Left lung (tissue), 10 donors: Measurements from ENCODE around the gene PHF24. TPM values are rescaled to one million over a fixed set of nuclear protein-coding genes. Genes with fewer than 3 reads are reported as not detected.

ENCODE experiments used
- ATAC-seq: fragments of 200-7000 bp; cut with Tn5 transposase; one replicate; pipeline ENCODE4 v1.9.1; 2020; ENCODE audit warnings: moderate library complexity
- DNase-seq, 4 donors: peaks; one replicate each; pipeline ENCODE4 v3.0.0-alpha.2; 2013 to 2020
- H3K27ac ChIP-seq, 2 donors: fragments of 200-600 bp; sonication (generic) in 1 of 2; one replicate each; pipeline versions ENCODE4 v1.5.0 to v1.8.0; 2020 to 2021
- H3K27me3 ChIP-seq, 2 donors: fragments of 200-600 bp; sonication (generic) in 1 of 2; one replicate each; pipeline versions ENCODE4 v1.5.0 to v1.8.0; 2020 to 2021
- H3K36me3 ChIP-seq, 2 donors: fragments of 200-600 bp; sonication (generic) in 1 of 2; one replicate each; pipeline versions ENCODE4 v1.5.0 to v1.8.0; 2020 to 2021
- H3K4me1 ChIP-seq, 2 donors: fragments of 200-600 bp; one replicate each; pipeline ENCODE4 v1.8.0; 2021
- H3K4me3 ChIP-seq, 2 donors: fragments of 200-600 bp; sonication (generic) in 1 of 2; one replicate each; pipeline versions ENCODE4 v1.5.0 to v1.8.0; 2020 to 2021; ENCODE audit warnings: mild to moderate bottlenecking in 1 of 2
- H3K9me3 ChIP-seq, 2 donors: fragments of 200-600 bp; sonication (generic) in 1 of 2; one replicate each; pipeline versions ENCODE4 v1.5.0 to v1.8.0; 2020 to 2021
- intact Hi-C, 2 donors: fragments of 100-400 bp; cut with DNase I; formaldehyde crosslinking; loops; one replicate each; pipeline versions ENCODE4 v1.11.2 to v1.14.2; 2022
- polyA plus RNA-seq, 6 donors: library from polyadenylated mRNA; unstranded; fragments of 120-200 nt; gene quantifications; one replicate each; pipeline ENCODE4 v1.2.1, GENCODE V29; 2013; ENCODE audit not compliant: insufficient read length in 6 of 6
- total RNA-seq, 2 donors: library from RNA; stranded (reverse); fragmentation: NEBNext Ultra II Directional; extraction: Animal tissue kit (Norgen Biotek cat#: 25700); gene quantifications; one replicate each; pipeline ENCODE4 v1.2.1, GENCODE V29; 2021
- TF ChIP-seq, protein P1 (sequence below), 2 donors: fragments of 200-600 bp; sonication (generic) in 1 of 2; IDR thresholded peaks; one replicate each; pipeline versions ENCODE4 v1.5.0 to v1.8.0; 2021; ENCODE audit warnings: antibody characterized with exemption in 2 of 2
- donor health status: DM: no; HTN: yes; CAD: no.
- donor health status: DM: no; HTN: no; CAD: no.

The PHF24 gene
- total and polyA plus RNA-seq, 8 donors: 0.20 to 0.78 (median 0.46) TPM

DNA sequence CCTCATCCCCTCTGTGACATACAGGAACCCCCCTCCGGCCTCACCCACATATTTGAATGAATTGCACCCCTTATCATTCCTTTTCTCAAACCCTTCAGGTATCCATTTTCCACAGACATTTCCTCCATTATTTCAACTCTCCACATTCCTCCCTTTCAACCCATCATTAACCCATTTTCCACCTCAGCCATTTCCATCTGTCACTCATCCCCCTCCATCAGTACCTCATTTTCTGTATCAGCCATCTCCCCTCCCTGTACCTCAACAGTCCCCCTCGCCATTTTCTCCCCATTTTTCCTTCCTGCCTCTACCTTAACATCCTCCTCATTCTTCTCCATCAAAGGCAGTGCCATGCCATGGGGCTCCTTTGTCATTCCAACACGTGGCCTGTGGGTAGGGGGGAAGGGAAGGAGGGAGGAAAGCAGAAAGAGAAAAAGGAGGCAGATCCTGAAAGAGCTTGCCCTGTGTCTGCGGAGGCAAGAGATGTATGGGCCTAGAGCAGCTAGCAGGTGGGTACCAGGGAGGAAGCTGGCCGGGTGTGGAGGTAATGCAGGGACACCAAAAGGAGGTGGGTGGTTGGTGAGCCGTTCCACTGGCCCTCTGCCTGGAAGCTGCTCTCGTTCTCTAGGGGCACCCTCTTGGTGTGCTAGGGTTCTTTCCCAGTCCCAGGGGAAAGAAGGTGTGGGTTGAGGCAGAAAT lies 33.0 kb downstream of the PHF24 start:
- Histone ChIP-seq H3K27ac (peak overlapping the region in 1 of 2 donors; percentile 85), H3K36me3 (peaks cover 0 to 2% of the 10 kb centered on the region in 2 donors), H3K4me1 (peaks cover 10 to 53% of the 10 kb centered on the region in 2 donors), H3K9me3 (no peaks in the 10 kb centered on the region), H3K4me3 (peak overlapping the region in 1 of 2 donors; percentile 70), H3K27me3 (peaks cover 0 to 8% of the 10 kb centered on the region in 2 donors)
- no peak for DNase-seq
- intact Hi-C loops: no loop called here
- no peak for ATAC-seq
- TF ChIP-seq, protein P1, sequence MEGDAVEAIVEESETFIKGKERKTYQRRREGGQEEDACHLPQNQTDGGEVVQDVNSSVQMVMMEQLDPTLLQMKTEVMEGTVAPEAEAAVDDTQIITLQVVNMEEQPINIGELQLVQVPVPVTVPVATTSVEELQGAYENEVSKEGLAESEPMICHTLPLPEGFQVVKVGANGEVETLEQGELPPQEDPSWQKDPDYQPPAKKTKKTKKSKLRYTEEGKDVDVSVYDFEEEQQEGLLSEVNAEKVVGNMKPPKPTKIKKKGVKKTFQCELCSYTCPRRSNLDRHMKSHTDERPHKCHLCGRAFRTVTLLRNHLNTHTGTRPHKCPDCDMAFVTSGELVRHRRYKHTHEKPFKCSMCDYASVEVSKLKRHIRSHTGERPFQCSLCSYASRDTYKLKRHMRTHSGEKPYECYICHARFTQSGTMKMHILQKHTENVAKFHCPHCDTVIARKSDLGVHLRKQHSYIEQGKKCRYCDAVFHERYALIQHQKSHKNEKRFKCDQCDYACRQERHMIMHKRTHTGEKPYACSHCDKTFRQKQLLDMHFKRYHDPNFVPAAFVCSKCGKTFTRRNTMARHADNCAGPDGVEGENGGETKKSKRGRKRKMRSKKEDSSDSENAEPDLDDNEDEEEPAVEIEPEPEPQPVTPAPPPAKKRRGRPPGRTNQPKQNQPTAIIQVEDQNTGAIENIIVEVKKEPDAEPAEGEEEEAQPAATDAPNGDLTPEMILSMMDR (IDR thresholded peaks at IDR 0.05): no peak

DNA sequence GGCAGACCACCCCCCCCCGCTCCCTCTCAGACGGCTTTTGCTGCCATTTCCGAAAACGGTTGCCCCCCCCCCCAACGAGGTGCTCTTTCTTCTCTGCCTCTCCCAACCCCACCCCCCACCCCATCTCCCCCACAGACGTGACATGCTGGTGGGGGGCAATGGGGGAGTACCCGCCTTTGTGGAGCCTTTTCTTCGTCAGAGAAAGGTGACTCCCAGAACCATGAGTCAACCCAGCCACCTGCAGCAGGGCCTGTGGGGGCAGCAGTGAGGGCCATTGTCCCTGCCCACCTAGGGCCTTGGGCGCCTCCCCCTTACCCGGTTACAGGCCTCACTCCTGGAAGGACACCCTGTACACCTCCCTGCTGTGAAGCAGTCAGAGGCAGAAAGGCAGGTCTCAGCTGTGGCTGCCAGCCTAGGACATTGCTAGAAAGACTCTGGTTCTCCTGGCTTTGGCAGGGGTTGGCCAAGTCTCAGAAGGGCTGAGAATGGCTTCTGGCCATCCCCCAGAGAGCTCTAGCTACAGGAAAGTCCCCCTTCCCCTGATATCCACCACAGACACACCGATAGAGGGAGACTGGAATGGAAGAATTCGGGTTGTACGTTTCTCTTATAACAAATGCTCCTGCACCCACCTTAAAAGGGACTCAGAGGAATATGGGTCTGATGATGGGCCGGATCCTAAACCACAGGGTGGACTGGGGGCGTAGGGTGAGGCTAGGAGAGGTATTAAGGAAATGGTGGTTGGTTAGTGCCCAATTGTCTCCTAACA lies 33.7 kb downstream of the PHF24 start:
- no peak for ATAC-seq
- Histone ChIP-seq H3K27ac (peak overlapping the region; percentile 67 to 83), H3K27me3 (peaks cover 0 to 8% of the 10 kb centered on the region in 2 donors), H3K36me3 (peaks cover 0 to 10% of the 10 kb centered on the region in 2 donors), H3K4me1 (peaks cover 10 to 53% of the 10 kb centered on the region in 2 donors), H3K4me3 (no peak overlapping the region), H3K9me3 (no peaks in the 10 kb centered on the region)
- TF ChIP-seq, protein P1 (IDR thresholded peaks at IDR 0.05): no peak
- intact Hi-C loops: no loop called here
- no peak for DNase-seq

DNA sequence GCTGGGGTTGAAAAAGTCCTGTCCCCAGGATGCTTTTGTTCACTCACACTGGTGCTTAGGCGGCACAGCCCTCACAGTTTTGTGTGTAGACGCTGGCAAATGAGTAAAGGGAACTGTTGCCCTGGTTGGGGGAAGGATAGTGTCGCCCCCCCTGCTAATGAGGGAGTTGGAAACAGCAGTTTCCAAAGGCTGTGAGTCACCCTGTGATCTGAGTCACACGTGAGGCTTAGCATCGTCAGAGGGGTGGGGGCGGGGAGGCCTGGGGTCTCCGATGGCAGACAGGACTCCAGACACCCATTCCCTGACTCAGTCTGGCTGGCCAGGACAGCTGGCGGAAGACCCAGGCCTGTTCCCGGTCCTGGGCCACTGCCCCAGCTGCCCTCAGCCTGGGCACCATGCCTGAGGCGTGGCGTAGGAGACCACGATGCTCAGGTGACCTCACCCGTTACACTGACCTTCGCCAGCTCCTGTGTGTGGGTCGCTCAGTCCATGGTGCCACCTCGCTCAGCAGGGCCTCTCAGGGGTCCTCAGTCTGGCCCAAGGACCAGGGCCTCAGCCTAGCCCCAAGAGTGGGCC lies 34.4 kb downstream of the PHF24 start:
- Histone ChIP-seq H3K27ac (peak overlapping the region; percentile 67 to 83), H3K9me3 (no peaks in the 10 kb centered on the region), H3K36me3 (peaks cover 0 to 15% of the 10 kb centered on the region in 2 donors), H3K27me3 (peaks cover 0 to 8% of the 10 kb centered on the region in 2 donors), H3K4me1 (peaks cover 10 to 53% of the 10 kb centered on the region in 2 donors), H3K4me3 (no peak overlapping the region)
- DNase-seq: peak in 1 of 4 donors; percentile 39
- TF ChIP-seq, protein P1 (IDR thresholded peaks at IDR 0.05): no peak
- intact Hi-C loops: no loop called here
- no peak for ATAC-seq

DNA sequence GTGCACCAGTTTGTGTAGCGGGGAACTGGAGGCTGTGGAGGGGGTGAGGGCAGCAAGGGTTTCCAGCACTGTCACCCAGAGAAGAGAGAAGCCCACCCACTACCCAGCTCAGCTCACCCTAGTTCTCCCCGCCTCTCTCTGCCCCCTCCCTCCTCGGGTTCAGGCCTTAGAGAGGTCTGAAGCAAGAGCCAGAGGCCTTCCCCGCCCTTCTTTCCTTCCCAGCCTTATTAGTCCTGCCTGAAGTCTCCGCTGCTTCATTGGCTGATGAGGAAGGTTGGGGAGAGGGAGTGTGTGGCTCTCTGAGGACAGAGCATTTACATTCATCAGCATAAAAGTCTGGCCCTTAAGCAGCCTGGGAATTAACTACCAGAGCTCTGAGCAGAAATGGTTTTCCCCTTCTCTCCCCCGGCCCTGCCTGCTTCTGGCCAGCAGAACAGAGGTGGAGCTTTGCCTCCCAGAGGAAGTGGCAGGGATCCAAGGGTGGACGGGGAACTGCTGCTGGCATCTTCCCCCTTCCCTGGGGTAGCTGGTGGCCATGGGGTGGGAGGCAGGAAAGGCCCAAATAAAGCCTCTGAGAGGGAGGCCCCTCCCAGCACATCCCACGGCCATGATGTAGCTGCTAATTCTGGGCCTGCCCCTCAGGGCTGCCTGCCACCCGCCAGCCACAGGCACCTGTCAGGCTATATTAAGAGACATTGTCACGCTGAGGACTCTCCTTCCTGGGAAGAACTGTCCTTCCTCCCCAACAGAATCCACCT lies 35.6 kb downstream of the PHF24 start:
- peak in 2 of 4 donors; percentile 38 to 56 for DNase-seq
- intact Hi-C loops: no loop called here

More for the DNA sequence above, 35.6 kb downstream of the PHF24 start:
- no peak for ATAC-seq
- Histone ChIP-seq H3K4me3 (no peak overlapping the region), H3K36me3 (peaks cover 0 to 21% of the 10 kb centered on the region in 2 donors), H3K27ac (peak overlapping the region; percentile 67 to 83), H3K9me3 (no peaks in the 10 kb centered on the region), H3K4me1 (peaks cover 10 to 46% of the 10 kb centered on the region in 2 donors), H3K27me3 (peaks cover 0 to 8% of the 10 kb centered on the region in 2 donors)
- TF ChIP-seq, protein P1 (IDR thresholded peaks at IDR 0.05): no peak
